A673 (cell line): ENCODE measurements around the gene SCAMP5. TPM values are rescaled to one million over a fixed set of nuclear protein-coding genes. Genes with fewer than 3 reads are reported as not detected.

Experiments used
- BruUV-seq: library from RNA; stranded (reverse); fragments of 400-500 nt; replicated peaks from 2 replicates; lab custom pipeline; 2021; lab: Mats Ljungman, UMichigan
- CTCF ChIA-PET: fragments of 300-600 bp; sonication (Branson Sonifier 250); formaldehyde crosslinking; loops from one replicate; lab custom pipeline; 2022; ENCODE audit warnings: antibody characterized with exemption; lab: Charles Lee
- POLR2A ChIA-PET: fragments of 300-600 bp; sonication (Branson Sonifier 250); formaldehyde crosslinking; loops from one replicate; lab custom pipeline; 2022; ENCODE audit warnings: antibody characterized with exemption; ENCODE audit not compliant: low non-redundant PET; lab: Charles Lee
- DNase-seq: peaks from one replicate; pipeline ENCODE4 v3.0.0-alpha.2; 2015; ENCODE audit warnings: low spot score
- H3K27ac ChIP-seq: fragments of 200-600 bp; sonication (generic); 2 replicates; pipeline ENCODE4 v1.5.1; 2016; ENCODE audit warnings: mixed run types, low read depth, mild to moderate bottlenecking, mixed read lengths, antibody characterized with exemption, low read length; ENCODE audit not compliant: poor library complexity, severe bottlenecking
- H3K27me3 ChIP-seq: fragments of 200-600 bp; sonication (generic); replicated peaks from 2 replicates; pipeline ENCODE4 v1.6.1; 2017; ENCODE audit warnings: mixed run types, low read depth, mild to moderate bottlenecking, mixed read lengths, antibody characterized with exemption, low read length; ENCODE audit not compliant: insufficient read depth, poor library complexity
- H3K36me3 ChIP-seq: fragments of 200-600 bp; sonication (generic); 2 replicates; pipeline ENCODE4 v1.6.1; 2016; ENCODE audit warnings: mixed run types, mild to moderate bottlenecking, mixed read lengths, antibody characterized with exemption, low read length; ENCODE audit not compliant: insufficient read depth, poor library complexity, severe bottlenecking
- H3K4me1 ChIP-seq: fragments of 200-600 bp; sonication (generic); 2 replicates; pipeline ENCODE4 v1.6.1; 2017; ENCODE audit warnings: mixed run types, mild to moderate bottlenecking, mixed read lengths, antibody characterized with exemption, low read length; ENCODE audit not compliant: insufficient read depth, poor library complexity, severe bottlenecking
- H3K4me3 ChIP-seq: fragments of 200-600 bp; sonication (generic); 2 replicates; pipeline ENCODE4 v1.5.1; 2016; ENCODE audit warnings: low read depth, mixed run types, mild to moderate bottlenecking, mixed read lengths, low read length; ENCODE audit not compliant: poor library complexity, severe bottlenecking
- H3K9me3 ChIP-seq: fragments of 200-600 bp; sonication (generic); 2 replicates; pipeline ENCODE4 v1.6.1; 2016; ENCODE audit warnings: mixed run types, low read depth, mild to moderate bottlenecking, mixed read lengths, antibody characterized with exemption, low read length; ENCODE audit not compliant: poor library complexity, severe bottlenecking
- EZH2 ChIP-seq: fragments of 200-600 bp; sonication (generic); IDR thresholded peaks from 2 replicates; pipeline ENCODE4 v1.6.1; 2017; ENCODE audit warnings: borderline replicate concordance, low read depth, mild to moderate bottlenecking, mixed read lengths, antibody characterized with exemption, low read length; ENCODE audit not compliant: poor library complexity, severe bottlenecking
- intact Hi-C: fragments of 100-400 bp; cut with micrococcal nuclease; formaldehyde crosslinking; loops from one replicate; pipeline ENCODE4 v1.10.0; 2022; ENCODE audit not compliant: unreplicated experiment
- total RNA-seq: library from RNA; stranded (reverse); gene quantifications from 2 replicates; pipeline ENCODE4 v1.2.3, GENCODE V29; 2021
- TF ChIP-seq, protein P1 (sequence below): fragments of 300-800, 200-600 bp; sonication (generic); conservative IDR thresholded peaks from 2 replicates; pipeline ENCODE4 v1.5.1; 2017; ENCODE audit warnings: low read depth, mild to moderate bottlenecking, antibody characterized with exemption, low read length, moderate library complexity, mixed read lengths

SCAMP5 gene
- total RNA-seq, 1 experiment from 2014 or later, result 3.8 TPM

DNA sequence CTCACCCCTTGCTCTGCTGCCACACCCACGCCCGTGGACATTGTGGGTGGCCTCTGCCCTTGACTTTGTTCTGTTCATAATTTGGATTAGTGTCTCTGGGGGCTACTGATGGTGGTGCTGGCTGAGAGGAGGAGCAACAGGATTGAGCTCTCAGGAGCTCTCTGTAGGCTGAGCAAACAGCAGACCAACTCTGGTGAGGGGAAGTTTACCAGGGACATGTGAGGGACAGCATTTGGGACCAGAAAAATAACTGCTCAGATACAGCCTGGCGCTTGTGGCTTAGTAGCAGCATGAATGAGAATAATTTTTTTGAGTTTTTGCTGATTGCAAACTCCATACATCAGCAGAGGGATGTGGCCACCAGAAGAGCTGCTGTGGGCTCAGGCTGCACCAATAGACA, 42.9 kb downstream of the SCAMP5 start:
- Histone ChIP-seq H3K27ac (no peak overlapping the region), H3K36me3 (no peaks in the 10 kb centered on the region), H3K4me3 (no peak overlapping the region), H3K9me3 (no peaks in the 10 kb centered on the region), H3K4me1 (no peaks in the 10 kb centered on the region), H3K27me3 (no peaks in the 10 kb centered on the region)
- ChIA-PET CTCF (no interaction called here), POLR2A (no interaction called here)
- DNase-seq, result no peak
- intact Hi-C loops, result no loop called here
- no peak for TF ChIP-seq EZH2
- TF ChIP-seq, protein P1, sequence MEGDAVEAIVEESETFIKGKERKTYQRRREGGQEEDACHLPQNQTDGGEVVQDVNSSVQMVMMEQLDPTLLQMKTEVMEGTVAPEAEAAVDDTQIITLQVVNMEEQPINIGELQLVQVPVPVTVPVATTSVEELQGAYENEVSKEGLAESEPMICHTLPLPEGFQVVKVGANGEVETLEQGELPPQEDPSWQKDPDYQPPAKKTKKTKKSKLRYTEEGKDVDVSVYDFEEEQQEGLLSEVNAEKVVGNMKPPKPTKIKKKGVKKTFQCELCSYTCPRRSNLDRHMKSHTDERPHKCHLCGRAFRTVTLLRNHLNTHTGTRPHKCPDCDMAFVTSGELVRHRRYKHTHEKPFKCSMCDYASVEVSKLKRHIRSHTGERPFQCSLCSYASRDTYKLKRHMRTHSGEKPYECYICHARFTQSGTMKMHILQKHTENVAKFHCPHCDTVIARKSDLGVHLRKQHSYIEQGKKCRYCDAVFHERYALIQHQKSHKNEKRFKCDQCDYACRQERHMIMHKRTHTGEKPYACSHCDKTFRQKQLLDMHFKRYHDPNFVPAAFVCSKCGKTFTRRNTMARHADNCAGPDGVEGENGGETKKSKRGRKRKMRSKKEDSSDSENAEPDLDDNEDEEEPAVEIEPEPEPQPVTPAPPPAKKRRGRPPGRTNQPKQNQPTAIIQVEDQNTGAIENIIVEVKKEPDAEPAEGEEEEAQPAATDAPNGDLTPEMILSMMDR, result no peak
- BruUV-seq, result no TSS peak

DNA sequence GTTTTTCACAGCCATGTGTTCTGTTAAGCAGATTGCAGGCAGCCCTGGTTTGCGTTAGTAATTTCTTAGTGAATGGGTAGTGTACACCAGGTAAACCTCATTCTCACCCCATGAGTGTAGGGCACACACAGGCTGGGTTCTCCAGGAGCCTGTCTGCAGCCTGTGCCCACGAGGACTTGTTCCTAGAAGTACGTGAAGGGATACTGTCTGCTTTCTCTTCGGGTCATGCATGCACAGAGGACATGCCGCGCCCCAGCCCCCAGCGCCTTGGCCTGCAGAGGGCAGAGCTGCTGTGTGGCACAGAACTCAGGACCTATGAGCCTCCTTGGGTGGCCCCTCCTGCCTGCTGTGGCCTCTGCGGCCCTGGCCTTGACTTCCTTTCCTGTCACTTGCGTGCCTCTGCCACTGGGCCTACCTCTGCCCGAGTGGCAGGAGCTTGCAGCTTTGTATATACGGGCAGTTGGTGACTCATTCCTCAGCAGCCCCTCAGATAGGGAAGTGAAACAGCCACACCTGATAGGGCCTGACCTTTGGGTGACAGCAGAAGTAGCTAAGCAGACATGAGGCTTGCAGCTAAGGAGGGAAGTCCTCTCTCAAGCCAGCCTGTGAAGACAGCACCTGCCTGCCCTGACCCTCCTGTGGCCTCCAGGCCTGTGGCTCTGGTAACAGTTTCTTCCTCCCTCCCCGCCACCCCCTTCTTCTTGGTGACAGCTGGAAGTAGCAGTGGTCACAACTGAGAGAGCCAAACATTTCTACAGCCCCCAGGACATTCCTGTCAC, 47.6 kb downstream of the SCAMP5 start:
- no TSS peak for BruUV-seq
- intact Hi-C loops, result no loop called here
- Histone ChIP-seq H3K4me3 (no peak overlapping the region), H3K27ac (peak overlapping the region; percentile 42), H3K36me3 (no peaks in the 10 kb centered on the region), H3K4me1 (peaks cover 12% of the 10 kb centered on the region), H3K9me3 (no peaks in the 10 kb centered on the region), H3K27me3 (no peaks in the 10 kb centered on the region)
- DNase-seq, result no peak
- CTCF ChIA-PET, result no interaction called here
- POLR2A ChIA-PET, result no interaction called here
- no peak for TF ChIP-seq EZH2
- TF ChIP-seq, protein P1, result 0 out of 2 replicates have a peak, but pooled peaks have one; percentile 24

- Histone ChIP-seq H3K9me3 (no peaks in the 10 kb centered on the region), H3K36me3 (no peaks in the 10 kb centered on the region), H3K27ac (peak overlapping the region; percentile 42), H3K4me1 (peaks cover 13% of the 10 kb centered on the region), H3K4me3 (no peak overlapping the region), H3K27me3 (no peaks in the 10 kb centered on the region)
- TF ChIP-seq, protein P1, result no peak
- TF ChIP-seq EZH2, result no peak
- DNase-seq, result no peak
- POLR2A ChIA-PET, result no interaction called here
- CTCF ChIA-PET, result no interaction called here
- BruUV-seq, result no TSS peak
- intact Hi-C loops, result no loop called here
Observed at GRCh38 chr15:75043509-75044257, 48.3 kb downstream of the SCAMP5 start.
